Measurements from ENCODE around the gene PNPLA7.
"Not testable (repeated sequence)": the region's sequence is repeated elsewhere in the genome, so short reads cannot be mapped to it uniquely, and the experiment has no call there.

Gene PNPLA7

GRCh38 chr9:137552022-137552768 lies 2.0 kb upstream of the PNPLA7 start:
- Histone ChIP-seq H3K79me2 (no peaks in the 10 kb centered on the region), H3K4me3 (ENCODE audit: low read depth, low read length) (peak overlapping the region; percentile 75), H3K36me3 (ENCODE audit: control insufficient read depth, insufficient read depth, low read length) (no peaks in the 10 kb centered on the region), H3K9me3 (ENCODE audit: control insufficient read depth, low read length) (no peaks in the 10 kb centered on the region), H3K4me2 (ENCODE audit: low read length) (peak overlapping the region; percentile 96), H3K4me1 (no peaks in the 10 kb centered on the region), H2AFZ (peak overlapping the region; percentile 72), H3K9ac (no peak overlapping the region), H3K27ac (peak overlapping the region; percentile 49), H3K27me3 (ENCODE audit: control insufficient read depth, insufficient read depth, low read length) (no peaks in the 10 kb centered on the region)
- no peak for TF ChIP-seq CTCF (IDR thresholded peaks at IDR 0.05)

GRCh38 chr9:137551264-137552021 lies 1.2 kb upstream of the PNPLA7 start, which contains the start of gene MRPL41:
Gene MRPL41, plus strand, starts transcription at chr9:137551879. Its CDS starts 203 bp downstream, at chr9:137552082.
- Histone ChIP-seq H3K79me2 (no peaks in the 10 kb centered on the region), H3K36me3 (ENCODE audit: control insufficient read depth, insufficient read depth, low read length) (no peaks in the 10 kb centered on the region), H3K4me2 (ENCODE audit: low read length) (peak within 1 kb of the TSS; percentile 96), H3K9ac (no peak within 1 kb of the TSS), H3K27ac (peak within 1 kb of the TSS; percentile 49), H3K9me3 (ENCODE audit: control insufficient read depth, low read length) (no peaks in the 10 kb centered on the region), H3K4me3 (ENCODE audit: low read depth, low read length) (peak within 1 kb of the TSS; percentile 75), H3K27me3 (ENCODE audit: control insufficient read depth, insufficient read depth, low read length) (no peaks in the 10 kb centered on the region), H2AFZ (peak within 1 kb of the TSS; percentile 79), H3K4me1 (no peaks in the 10 kb centered on the region)
- TF ChIP-seq CTCF (IDR thresholded peaks at IDR 0.05): peak; percentile 29

- not testable (repeated sequence) for H3K36me3 ChIP-seq (ENCODE audit: control insufficient read depth, insufficient read depth, low read length); H3K9ac ChIP-seq; H3K4me1 ChIP-seq; H3K9me3 ChIP-seq (ENCODE audit: control insufficient read depth, low read length); H3K27me3 ChIP-seq (ENCODE audit: control insufficient read depth, insufficient read depth, low read length); H3K79me2 ChIP-seq; H3K27ac ChIP-seq
- peak overlapping the region; percentile 79 for H2AFZ ChIP-seq
- peak overlapping the region; percentile 53 for H3K4me3 ChIP-seq (ENCODE audit: low read depth, low read length)
- H3K4me2 ChIP-seq (ENCODE audit: low read length): peak overlapping the region; percentile 76
Observed at GRCh38 chr9:137550958-137551263, 709 bp upstream of the PNPLA7 start.

- no peak overlapping the region for H3K4me3 ChIP-seq (ENCODE audit: low read depth, low read length)
- no peaks in the 10 kb centered on the region for H3K9me3 ChIP-seq (ENCODE audit: control insufficient read depth, low read length)
- no peaks in the 10 kb centered on the region for H3K79me2 ChIP-seq
- no peak overlapping the region for H2AFZ ChIP-seq
- no peak for TF ChIP-seq CTCF (IDR thresholded peaks at IDR 0.05)
- no peak overlapping the region for H3K4me2 ChIP-seq (ENCODE audit: low read length)
- no peaks in the 10 kb centered on the region for H3K4me1 ChIP-seq
- no peak overlapping the region for H3K9ac ChIP-seq
- no peak overlapping the region for H3K27ac ChIP-seq
- no peaks in the 10 kb centered on the region for H3K27me3 ChIP-seq (ENCODE audit: control insufficient read depth, insufficient read depth, low read length)
- no peaks in the 10 kb centered on the region for H3K36me3 ChIP-seq (ENCODE audit: control insufficient read depth, insufficient read depth, low read length)
Observed at GRCh38 chr9:137547687-137548543, 2.3 kb downstream of the PNPLA7 start.

- Histone ChIP-seq H3K27me3 (ENCODE audit: control insufficient read depth, insufficient read depth, low read length) (no peaks in the 10 kb centered on the region), H3K79me2 (no peaks in the 10 kb centered on the region), H3K27ac (no peak overlapping the region), H3K4me3 (ENCODE audit: low read depth, low read length) (no peak overlapping the region), H2AFZ (no peak overlapping the region), H3K36me3 (ENCODE audit: control insufficient read depth, insufficient read depth, low read length) (no peaks in the 10 kb centered on the region), H3K4me1 (no peaks in the 10 kb centered on the region), H3K9me3 (ENCODE audit: control insufficient read depth, low read length) (no peaks in the 10 kb centered on the region), H3K4me2 (ENCODE audit: low read length) (no peak overlapping the region), H3K9ac (no peak overlapping the region)
- no peak for TF ChIP-seq CTCF (IDR thresholded peaks at IDR 0.05)
Observed at GRCh38 chr9:137545123-137545522, 5.1 kb downstream of the PNPLA7 start.

Measured in parathyroid adenoma (tissue), 2 donors.